SK-N-SH (cell line): ENCODE measurements around the gene ASMTL.

Source experiments
- EP300 ChIP-seq, 2 experiments: IDR thresholded peaks; 2 replicates each; pipeline versions ENCODE4 v1.4.0 to v1.6.1; 2012; ENCODE audit warnings: borderline replicate concordance in 1 of 2, low read depth in 1 of 2, low read length in 1 of 2
- EZH2phosphoT487 ChIP-seq: fragments of 200-600 bp; sonication (generic); IDR thresholded peaks from 2 replicates; pipeline ENCODE4 v1.6.1; 2017; ENCODE audit warnings: low read depth, mixed run types, mild to moderate bottlenecking, antibody characterized with exemption, moderate library complexity, borderline replicate concordance
- FOSL2 ChIP-seq: IDR thresholded peaks from 2 replicates; pipeline ENCODE4 v1.4.0; 2012; ENCODE audit warnings: low read depth, mild to moderate bottlenecking, moderate library complexity, borderline replicate concordance
- GATA2 ChIP-seq: sonication (generic); formaldehyde crosslinking; IDR thresholded peaks from 2 replicates; pipeline ENCODE4 v1.5.0; 2020; ENCODE audit warnings: mild to moderate bottlenecking, missing genetic modification reagents
- NFIC ChIP-seq: IDR thresholded peaks from 2 replicates; pipeline ENCODE4 v1.4.0; 2012; ENCODE audit warnings: borderline replicate concordance
- POLR2AphosphoS5 ChIP-seq: IDR thresholded peaks from 2 replicates; pipeline ENCODE4 v1.6.1; 2012; ENCODE audit warnings: low read depth, low read length
- RFX5 ChIP-seq: IDR thresholded peaks from 2 replicates; pipeline ENCODE4 v1.6.1; 2012; ENCODE audit warnings: mild to moderate bottlenecking, improper control_type of control experiment, low read length
- SIN3A ChIP-seq: IDR thresholded peaks from 2 replicates; pipeline ENCODE4 v1.6.1; 2012; ENCODE audit warnings: low read depth, mild to moderate bottlenecking, low read length, moderate library complexity, borderline replicate concordance
- YY1 ChIP-seq: IDR thresholded peaks from 2 replicates; pipeline ENCODE4 v1.4.0; 2012; ENCODE audit warnings: low read depth, mild to moderate bottlenecking
- TF ChIP-seq, protein P1 (sequence below): fragments of 200-600 bp; sonication (generic); IDR thresholded peaks from 2 replicates; pipeline ENCODE4 v1.6.1; 2017; ENCODE audit warnings: antibody characterized with exemption, mild to moderate bottlenecking, moderate library complexity
- TF ChIP-seq, protein P2 (sequence below): IDR thresholded peaks from 2 replicates; pipeline ENCODE4 v1.6.1; 2012; ENCODE audit warnings: mild to moderate bottlenecking, low read depth, low read length, moderate library complexity

DNA sequence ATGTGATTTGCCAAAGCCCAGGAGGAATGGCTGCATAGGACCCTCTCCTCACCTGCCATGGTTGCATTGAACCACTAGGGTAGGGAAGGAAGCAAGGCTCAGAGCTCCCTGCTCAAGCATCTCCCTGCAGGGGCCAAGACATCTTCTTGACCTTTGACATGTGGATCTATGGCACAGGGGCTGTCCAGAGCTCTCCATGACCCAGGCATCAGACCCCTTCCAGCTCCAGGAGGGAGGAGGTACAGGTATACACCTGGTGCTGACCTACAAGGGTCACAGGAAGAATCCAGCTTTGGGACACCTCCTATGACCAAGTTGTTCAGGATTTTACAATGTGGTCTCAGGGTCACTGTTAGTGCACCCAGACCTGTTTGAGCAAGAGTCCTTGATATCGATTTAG lies 23.2 kb upstream of the ASMTL start:
- TF ChIP-seq, protein P1, sequence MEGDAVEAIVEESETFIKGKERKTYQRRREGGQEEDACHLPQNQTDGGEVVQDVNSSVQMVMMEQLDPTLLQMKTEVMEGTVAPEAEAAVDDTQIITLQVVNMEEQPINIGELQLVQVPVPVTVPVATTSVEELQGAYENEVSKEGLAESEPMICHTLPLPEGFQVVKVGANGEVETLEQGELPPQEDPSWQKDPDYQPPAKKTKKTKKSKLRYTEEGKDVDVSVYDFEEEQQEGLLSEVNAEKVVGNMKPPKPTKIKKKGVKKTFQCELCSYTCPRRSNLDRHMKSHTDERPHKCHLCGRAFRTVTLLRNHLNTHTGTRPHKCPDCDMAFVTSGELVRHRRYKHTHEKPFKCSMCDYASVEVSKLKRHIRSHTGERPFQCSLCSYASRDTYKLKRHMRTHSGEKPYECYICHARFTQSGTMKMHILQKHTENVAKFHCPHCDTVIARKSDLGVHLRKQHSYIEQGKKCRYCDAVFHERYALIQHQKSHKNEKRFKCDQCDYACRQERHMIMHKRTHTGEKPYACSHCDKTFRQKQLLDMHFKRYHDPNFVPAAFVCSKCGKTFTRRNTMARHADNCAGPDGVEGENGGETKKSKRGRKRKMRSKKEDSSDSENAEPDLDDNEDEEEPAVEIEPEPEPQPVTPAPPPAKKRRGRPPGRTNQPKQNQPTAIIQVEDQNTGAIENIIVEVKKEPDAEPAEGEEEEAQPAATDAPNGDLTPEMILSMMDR: no peak
- no peak for TF ChIP-seq GATA2 (CRISPR knock-in tag)
- no peak for TF ChIP-seq EP300 (IDR thresholded peaks at IDR 0.05; ENCODE audit: borderline replicate concordance in 1 of 2, low read depth in 1 of 2, low read length in 1 of 2)
- TF ChIP-seq, protein P2, sequence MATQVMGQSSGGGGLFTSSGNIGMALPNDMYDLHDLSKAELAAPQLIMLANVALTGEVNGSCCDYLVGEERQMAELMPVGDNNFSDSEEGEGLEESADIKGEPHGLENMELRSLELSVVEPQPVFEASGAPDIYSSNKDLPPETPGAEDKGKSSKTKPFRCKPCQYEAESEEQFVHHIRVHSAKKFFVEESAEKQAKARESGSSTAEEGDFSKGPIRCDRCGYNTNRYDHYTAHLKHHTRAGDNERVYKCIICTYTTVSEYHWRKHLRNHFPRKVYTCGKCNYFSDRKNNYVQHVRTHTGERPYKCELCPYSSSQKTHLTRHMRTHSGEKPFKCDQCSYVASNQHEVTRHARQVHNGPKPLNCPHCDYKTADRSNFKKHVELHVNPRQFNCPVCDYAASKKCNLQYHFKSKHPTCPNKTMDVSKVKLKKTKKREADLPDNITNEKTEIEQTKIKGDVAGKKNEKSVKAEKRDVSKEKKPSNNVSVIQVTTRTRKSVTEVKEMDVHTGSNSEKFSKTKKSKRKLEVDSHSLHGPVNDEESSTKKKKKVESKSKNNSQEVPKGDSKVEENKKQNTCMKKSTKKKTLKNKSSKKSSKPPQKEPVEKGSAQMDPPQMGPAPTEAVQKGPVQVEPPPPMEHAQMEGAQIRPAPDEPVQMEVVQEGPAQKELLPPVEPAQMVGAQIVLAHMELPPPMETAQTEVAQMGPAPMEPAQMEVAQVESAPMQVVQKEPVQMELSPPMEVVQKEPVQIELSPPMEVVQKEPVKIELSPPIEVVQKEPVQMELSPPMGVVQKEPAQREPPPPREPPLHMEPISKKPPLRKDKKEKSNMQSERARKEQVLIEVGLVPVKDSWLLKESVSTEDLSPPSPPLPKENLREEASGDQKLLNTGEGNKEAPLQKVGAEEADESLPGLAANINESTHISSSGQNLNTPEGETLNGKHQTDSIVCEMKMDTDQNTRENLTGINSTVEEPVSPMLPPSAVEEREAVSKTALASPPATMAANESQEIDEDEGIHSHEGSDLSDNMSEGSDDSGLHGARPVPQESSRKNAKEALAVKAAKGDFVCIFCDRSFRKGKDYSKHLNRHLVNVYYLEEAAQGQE: no peak
- no peak for TF ChIP-seq NFIC
- TF ChIP-seq FOSL2: no peak
- no peak for TF ChIP-seq YY1
- no peak for TF ChIP-seq EZH2phosphoT487
- TF ChIP-seq RFX5: no peak
- no peak for TF ChIP-seq POLR2AphosphoS5
- TF ChIP-seq SIN3A: no peak
